NB4 (cell line): ENCODE measurements around the gene TMOD4.

Experiments
- MAX ChIP-seq: IDR thresholded peaks from 2 replicates; pipeline ENCODE4 v1.6.1; 2011; ENCODE audit warnings: low read depth, low read length
- MYC ChIP-seq: IDR thresholded peaks from 2 replicates; pipeline ENCODE4 v1.6.1; 2011; ENCODE audit warnings: low read depth, low read length
- POLR2A ChIP-seq: IDR thresholded peaks from 2 replicates; pipeline ENCODE4 v1.6.1; 2011; ENCODE audit warnings: mild to moderate bottlenecking; ENCODE audit not compliant: insufficient read length; ENCODE audit errors: extremely low read depth
- TF ChIP-seq, protein P1 (sequence below): IDR thresholded peaks from one replicate; pipeline ENCODE4 v1.5.1; 2012; ENCODE audit warnings: low read depth, low read length

- TF ChIP-seq, protein P1, sequence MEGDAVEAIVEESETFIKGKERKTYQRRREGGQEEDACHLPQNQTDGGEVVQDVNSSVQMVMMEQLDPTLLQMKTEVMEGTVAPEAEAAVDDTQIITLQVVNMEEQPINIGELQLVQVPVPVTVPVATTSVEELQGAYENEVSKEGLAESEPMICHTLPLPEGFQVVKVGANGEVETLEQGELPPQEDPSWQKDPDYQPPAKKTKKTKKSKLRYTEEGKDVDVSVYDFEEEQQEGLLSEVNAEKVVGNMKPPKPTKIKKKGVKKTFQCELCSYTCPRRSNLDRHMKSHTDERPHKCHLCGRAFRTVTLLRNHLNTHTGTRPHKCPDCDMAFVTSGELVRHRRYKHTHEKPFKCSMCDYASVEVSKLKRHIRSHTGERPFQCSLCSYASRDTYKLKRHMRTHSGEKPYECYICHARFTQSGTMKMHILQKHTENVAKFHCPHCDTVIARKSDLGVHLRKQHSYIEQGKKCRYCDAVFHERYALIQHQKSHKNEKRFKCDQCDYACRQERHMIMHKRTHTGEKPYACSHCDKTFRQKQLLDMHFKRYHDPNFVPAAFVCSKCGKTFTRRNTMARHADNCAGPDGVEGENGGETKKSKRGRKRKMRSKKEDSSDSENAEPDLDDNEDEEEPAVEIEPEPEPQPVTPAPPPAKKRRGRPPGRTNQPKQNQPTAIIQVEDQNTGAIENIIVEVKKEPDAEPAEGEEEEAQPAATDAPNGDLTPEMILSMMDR: no peak
- TF ChIP-seq POLR2A (peak; percentile 68), MAX (no peak), MYC (no peak; the same call in none of the 2 replicates)
These were observed 9.9 kb downstream of the TMOD4 start, which contains the start of the genes LYSMD1 and SCNM1 for GRCh38 chr1:151165738-151166504.
